AG04449 (cell line): ENCODE results near the gene SLC16A2.

Experiments
- CTCF ChIA-PET: fragments of 350-600 bp; formaldehyde crosslinking; extraction: SDS; loops from one replicate; lab custom pipeline; 2021; ENCODE audit warnings: antibody characterized with exemption; lab: Yijun Ruan, JAX
- POLR2A ChIA-PET: fragments of 400-600, 350-600 bp; formaldehyde crosslinking; extraction: SDS; loops from one replicate; lab custom pipeline; 2020; ENCODE audit warnings: antibody characterized with exemption, inconsistent platforms; lab: Yijun Ruan, JAX
- DNase-seq: peaks from one replicate; pipeline ENCODE4 v3.0.0-alpha.2; 2010; ENCODE audit warnings: low read depth, low spot score
- H3K4me3 ChIP-seq: 2 replicates; pipeline ENCODE4 v1.5.1; 2011; ENCODE audit warnings: low read depth, mild to moderate bottlenecking, control low read depth, low read length
- CTCF ChIP-seq: IDR thresholded peaks from one replicate; pipeline ENCODE4 v1.5.1; 2011; ENCODE audit warnings: mild to moderate bottlenecking, moderate library complexity, low read length, control low read depth, inconsistent platforms; ENCODE audit not compliant: insufficient read depth; ENCODE audit errors: missing control alignments

The SLC16A2 gene

GRCh38 chrX:74536152-74536831 is 115.0 kb downstream of the SLC16A2 start:
- peak overlapping the region; percentile 49 for H3K4me3 ChIP-seq
- ChIA-PET CTCF (interaction anchor here (0.8 to 3.5 kb wide), 2 partner anchors 14 to 153 kb away, joined by 3 to 26 read pairs; no protein-coding TSS in a partner anchor), POLR2A (interaction anchor here (1.2 to 2.2 kb wide), 2 partner anchors 9 to 14 kb away, joined by 3 to 8 read pairs; no protein-coding TSS in a partner anchor)
- DNase-seq, result no peak
- peak; percentile 54 for TF ChIP-seq CTCF

GRCh38 chrX:74536832-74537371 is 115.6 kb downstream of the SLC16A2 start:
- DNase-seq, result no peak
- peak overlapping the region; percentile 49 for H3K4me3 ChIP-seq
- TF ChIP-seq CTCF, result no peak
- ChIA-PET POLR2A (interaction anchor here (1.2 to 2.2 kb wide), 2 partner anchors 8 to 15 kb away, joined by 3 to 8 read pairs; no protein-coding TSS in a partner anchor), CTCF (interaction anchor here (0.8 kb wide), 1 partner anchor 15 kb away, joined by 3 read pairs; no protein-coding TSS in a partner anchor)

- no peak for DNase-seq
- CTCF ChIA-PET, result interaction anchor here (0.8 to 2.1 kb wide), 3 partner anchors 11 to 172 kb away, joined by 3 to 18 read pairs (median 3); no protein-coding TSS in a partner anchor
- POLR2A ChIA-PET, result no interaction called here
- no peak for TF ChIP-seq CTCF
- no peak overlapping the region for H3K4me3 ChIP-seq
Measured at GRCh38 chrX:74540635-74541249, 119.4 kb downstream of the SLC16A2 start.

GRCh38 chrX:74545880-74546523 is 124.7 kb downstream of the SLC16A2 start:
- CTCF ChIA-PET, result interaction anchor here (1.1 to 6.2 kb wide), 2 partner anchors 11 to 163 kb away, joined by 3 to 58 read pairs; no protein-coding TSS in a partner anchor
- no peak overlapping the region for H3K4me3 ChIP-seq
- POLR2A ChIA-PET, result no interaction called here
- DNase-seq, result no peak
- TF ChIP-seq CTCF, result no peak

- no peak for TF ChIP-seq CTCF
- POLR2A ChIA-PET, result no interaction called here
Measured at GRCh38 chrX:74546984-74547383, 125.7 kb downstream of the SLC16A2 start.

More at GRCh38 chrX:74546984-74547383, 125.7 kb downstream of the SLC16A2 start:
- no peak for DNase-seq
- no peak overlapping the region for H3K4me3 ChIP-seq
- CTCF ChIA-PET, result interaction anchor here (2.0 to 6.2 kb wide), 2 partner anchors 8 to 164 kb away, joined by 7 to 58 read pairs; no protein-coding TSS in a partner anchor
